ENCODE results near the gene SLAMF1.
"Not testable (repeated sequence)": the region's sequence is repeated elsewhere in the genome, so short reads cannot be mapped to it uniquely, and the experiment has no call there.

Gene SLAMF1

GRCh38 chr1:160590488-160590887 is 56.4 kb downstream of the SLAMF1 start:
- Histone ChIP-seq H3K4me1 (ENCODE audit: insufficient read depth, low read length) (no peaks in the 10 kb centered on the region), H3K9ac (ENCODE audit: low read depth, low read length) (no peak overlapping the region), H3K9me3 (ENCODE audit: control insufficient read depth, insufficient read depth, low read length) (peaks cover 5% of the 10 kb centered on the region), H3K36me3 (ENCODE audit: insufficient read depth, low read length) (no peaks in the 10 kb centered on the region)

- H3K4me1 ChIP-seq (ENCODE audit: insufficient read depth, low read length): no peaks in the 10 kb centered on the region
- H3K36me3 ChIP-seq (ENCODE audit: insufficient read depth, low read length): no peaks in the 10 kb centered on the region
- no peak overlapping the region for H3K9ac ChIP-seq (ENCODE audit: low read depth, low read length)
- H3K9me3 ChIP-seq (ENCODE audit: control insufficient read depth, insufficient read depth, low read length): peaks cover 5% of the 10 kb centered on the region
Observed at GRCh38 chr1:160588468-160588867, 58.4 kb downstream of the SLAMF1 start.

- H3K9me3 ChIP-seq (ENCODE audit: control insufficient read depth, insufficient read depth, low read length): no peaks in the 10 kb centered on the region
- no peak overlapping the region for H3K9ac ChIP-seq (ENCODE audit: low read depth, low read length)
- no peaks in the 10 kb centered on the region for H3K36me3 ChIP-seq (ENCODE audit: insufficient read depth, low read length)
- no peaks in the 10 kb centered on the region for H3K4me1 ChIP-seq (ENCODE audit: insufficient read depth, low read length)
Observed at GRCh38 chr1:160584784-160585183, 62.1 kb downstream of the SLAMF1 start.

GRCh38 chr1:160582976-160583375 is 63.9 kb downstream of the SLAMF1 start:
- H3K9ac ChIP-seq (ENCODE audit: low read depth, low read length); H3K36me3 ChIP-seq (ENCODE audit: insufficient read depth, low read length); H3K4me1 ChIP-seq (ENCODE audit: insufficient read depth, low read length); H3K9me3 ChIP-seq (ENCODE audit: control insufficient read depth, insufficient read depth, low read length): not testable (repeated sequence)

- Histone ChIP-seq H3K36me3 (ENCODE audit: insufficient read depth, low read length) (no peaks in the 10 kb centered on the region), H3K9ac (ENCODE audit: low read depth, low read length) (no peak overlapping the region), H3K9me3 (ENCODE audit: control insufficient read depth, insufficient read depth, low read length) (no peaks in the 10 kb centered on the region)
Observed at GRCh38 chr1:160581961-160582360, 64.9 kb downstream of the SLAMF1 start.

GRCh38 chr1:160580221-160580812 is 66.5 kb downstream of the SLAMF1 start:
- H3K9ac ChIP-seq (ENCODE audit: low read depth, low read length): no peak overlapping the region
- H3K9me3 ChIP-seq (ENCODE audit: control insufficient read depth, insufficient read depth, low read length): no peaks in the 10 kb centered on the region
- no peaks in the 10 kb centered on the region for H3K4me1 ChIP-seq (ENCODE audit: insufficient read depth, low read length)
- no peaks in the 10 kb centered on the region for H3K36me3 ChIP-seq (ENCODE audit: insufficient read depth, low read length)

More at GRCh38 chr1:160581961-160582360, 64.9 kb downstream of the SLAMF1 start:
- no peaks in the 10 kb centered on the region for H3K4me1 ChIP-seq (ENCODE audit: insufficient read depth, low read length)

- H3K4me1 ChIP-seq (ENCODE audit: insufficient read depth, low read length): no peaks in the 10 kb centered on the region
- no peaks in the 10 kb centered on the region for H3K9me3 ChIP-seq (ENCODE audit: control insufficient read depth, insufficient read depth, low read length)
- no peak within 1 kb of the TSS for H3K9ac ChIP-seq (ENCODE audit: low read depth, low read length)
- no peaks in the 10 kb centered on the region for H3K36me3 ChIP-seq (ENCODE audit: insufficient read depth, low read length)
Observed at GRCh38 chr1:160579216-160579701, 67.6 kb downstream of the SLAMF1 start, which contains the start of gene CD84. CD84 (minus strand) TSS chr1:160579496; CDS start chr1:160579437, 59 bp downstream.

GRCh38 chr1:160578525-160579191 is 68.2 kb downstream of the SLAMF1 start:
- Histone ChIP-seq H3K4me1 (ENCODE audit: insufficient read depth, low read length) (no peaks in the 10 kb centered on the region), H3K9me3 (ENCODE audit: control insufficient read depth, insufficient read depth, low read length) (no peaks in the 10 kb centered on the region), H3K36me3 (ENCODE audit: insufficient read depth, low read length) (no peaks in the 10 kb centered on the region), H3K9ac (ENCODE audit: low read depth, low read length) (no peak overlapping the region)

- H3K9me3 ChIP-seq (ENCODE audit: control insufficient read depth, insufficient read depth, low read length): no peaks in the 10 kb centered on the region
- H3K9ac ChIP-seq (ENCODE audit: low read depth, low read length): no peak overlapping the region
- no peaks in the 10 kb centered on the region for H3K4me1 ChIP-seq (ENCODE audit: insufficient read depth, low read length)
Observed at GRCh38 chr1:160578175-160578524, 68.7 kb downstream of the SLAMF1 start.

GRCh38 chr1:160577671-160578070 is 69.2 kb downstream of the SLAMF1 start:
- H3K9ac ChIP-seq (ENCODE audit: low read depth, low read length): no peak overlapping the region
- no peaks in the 10 kb centered on the region for H3K9me3 ChIP-seq (ENCODE audit: control insufficient read depth, insufficient read depth, low read length)
- H3K36me3 ChIP-seq (ENCODE audit: insufficient read depth, low read length): no peaks in the 10 kb centered on the region
- H3K4me1 ChIP-seq (ENCODE audit: insufficient read depth, low read length): no peaks in the 10 kb centered on the region

More at GRCh38 chr1:160578175-160578524, 68.7 kb downstream of the SLAMF1 start:
- no peaks in the 10 kb centered on the region for H3K36me3 ChIP-seq (ENCODE audit: insufficient read depth, low read length)

- Histone ChIP-seq H3K36me3 (ENCODE audit: insufficient read depth, low read length) (no peaks in the 10 kb centered on the region), H3K4me1 (ENCODE audit: insufficient read depth, low read length) (no peaks in the 10 kb centered on the region), H3K9ac (ENCODE audit: low read depth, low read length) (no peak overlapping the region), H3K9me3 (ENCODE audit: control insufficient read depth, insufficient read depth, low read length) (no peaks in the 10 kb centered on the region)
Observed at GRCh38 chr1:160576884-160577283, 70.0 kb downstream of the SLAMF1 start.

GRCh38 chr1:160576390-160576789 is 70.5 kb downstream of the SLAMF1 start:
- no peak overlapping the region for H3K9ac ChIP-seq (ENCODE audit: low read depth, low read length)
- no peaks in the 10 kb centered on the region for H3K9me3 ChIP-seq (ENCODE audit: control insufficient read depth, insufficient read depth, low read length)
- no peaks in the 10 kb centered on the region for H3K4me1 ChIP-seq (ENCODE audit: insufficient read depth, low read length)
- no peaks in the 10 kb centered on the region for H3K36me3 ChIP-seq (ENCODE audit: insufficient read depth, low read length)

- Histone ChIP-seq H3K9me3 (ENCODE audit: control insufficient read depth, insufficient read depth, low read length) (no peaks in the 10 kb centered on the region), H3K9ac (ENCODE audit: low read depth, low read length) (no peak overlapping the region), H3K36me3 (ENCODE audit: insufficient read depth, low read length) (no peaks in the 10 kb centered on the region), H3K4me1 (ENCODE audit: insufficient read depth, low read length) (no peaks in the 10 kb centered on the region)
Observed at GRCh38 chr1:160575112-160575664, 71.7 kb downstream of the SLAMF1 start.

- Histone ChIP-seq H3K9me3 (ENCODE audit: control insufficient read depth, insufficient read depth, low read length) (no peaks in the 10 kb centered on the region), H3K36me3 (ENCODE audit: insufficient read depth, low read length) (no peaks in the 10 kb centered on the region), H3K9ac (ENCODE audit: low read depth, low read length) (no peak overlapping the region), H3K4me1 (ENCODE audit: insufficient read depth, low read length) (no peaks in the 10 kb centered on the region)
Observed at GRCh38 chr1:160570840-160571239, 76.0 kb downstream of the SLAMF1 start.

GRCh38 chr1:160569806-160570205 is 77.0 kb downstream of the SLAMF1 start:
- H3K4me1 ChIP-seq (ENCODE audit: insufficient read depth, low read length): no peaks in the 10 kb centered on the region
- H3K36me3 ChIP-seq (ENCODE audit: insufficient read depth, low read length): no peaks in the 10 kb centered on the region
- no peaks in the 10 kb centered on the region for H3K9me3 ChIP-seq (ENCODE audit: control insufficient read depth, insufficient read depth, low read length)
- H3K9ac ChIP-seq (ENCODE audit: low read depth, low read length): no peak overlapping the region
